SIG-M5 treated with dmso at 0.1 percent for 504 hours (cell line): ENCODE data around the gene AP2A2.
A peak's percentile ranks its signal among the peaks of the same experiment; 100 is the strongest.

ENCODE experiments used
- DNase-seq: peaks from one replicate; lab custom pipeline; 2025; ENCODE audit not compliant: unreplicated experiment; lab: John Stamatoyannopoulos, UW

Gene AP2A2

GRCh38 chr11:898540-899190 is 27.0 kb upstream of the AP2A2 start:
- no peak for DNase-seq

GRCh38 chr11:899724-900123 is 25.9 kb upstream of the AP2A2 start:
- DNase-seq = no peak

DNA sequence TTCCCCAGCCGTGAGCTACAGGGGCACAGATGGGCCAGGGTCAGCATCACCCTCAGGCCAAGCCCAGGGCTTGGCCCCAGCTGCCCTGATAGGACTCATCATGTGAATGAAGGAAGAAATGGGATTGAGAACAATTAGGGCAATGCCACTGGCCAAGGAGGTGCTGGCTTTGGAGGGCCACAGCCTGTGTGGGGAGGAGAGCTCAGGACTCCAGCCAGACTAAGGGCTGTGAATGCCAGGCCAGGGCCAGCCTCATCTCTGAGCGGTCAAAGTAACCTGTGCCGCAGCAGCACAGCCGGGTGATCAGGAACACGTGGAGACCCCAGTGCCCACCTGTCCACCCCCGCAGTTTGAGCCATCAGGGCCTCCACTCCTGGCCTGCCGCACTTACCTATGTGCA is 25.1 kb upstream of the AP2A2 start:
- no peak for DNase-seq

DNA sequence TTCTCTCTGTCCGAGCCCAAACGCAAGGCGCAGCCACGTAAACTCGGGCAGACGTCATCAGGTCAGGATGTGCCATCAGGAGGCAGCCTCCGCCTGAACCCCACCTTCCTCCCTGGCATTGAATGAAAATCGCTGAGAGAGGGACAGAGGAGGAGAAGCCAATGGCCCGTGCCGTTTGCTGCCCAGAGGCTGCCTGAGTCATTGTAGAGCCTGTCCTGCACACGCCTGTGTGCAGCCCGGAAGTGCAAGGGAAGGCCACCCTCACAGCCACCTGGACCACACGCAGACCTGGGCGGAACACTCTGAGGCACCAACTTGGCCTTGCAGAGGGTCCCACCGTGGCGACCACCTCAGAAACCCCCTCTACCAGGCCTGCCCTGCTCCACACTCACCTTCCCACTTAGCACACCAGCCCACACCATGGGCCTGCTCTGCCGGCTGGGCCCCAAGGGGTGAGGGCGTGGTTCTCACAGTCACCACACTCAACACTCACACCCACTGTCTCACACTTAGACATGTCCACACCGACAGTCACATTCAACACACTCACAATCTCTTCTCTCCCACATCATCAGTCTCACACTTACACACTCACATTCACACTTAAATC is 24.1 kb upstream of the AP2A2 start:
- no peak for DNase-seq

GRCh38 chr11:904380-904779 is 21.3 kb upstream of the AP2A2 start:
- DNase-seq = no peak

GRCh38 chr11:905952-906351 is 19.7 kb upstream of the AP2A2 start:
- DNase-seq = no peak

- no peak for DNase-seq
Measured at GRCh38 chr11:907668-908067, 18.0 kb upstream of the AP2A2 start.

DNA sequence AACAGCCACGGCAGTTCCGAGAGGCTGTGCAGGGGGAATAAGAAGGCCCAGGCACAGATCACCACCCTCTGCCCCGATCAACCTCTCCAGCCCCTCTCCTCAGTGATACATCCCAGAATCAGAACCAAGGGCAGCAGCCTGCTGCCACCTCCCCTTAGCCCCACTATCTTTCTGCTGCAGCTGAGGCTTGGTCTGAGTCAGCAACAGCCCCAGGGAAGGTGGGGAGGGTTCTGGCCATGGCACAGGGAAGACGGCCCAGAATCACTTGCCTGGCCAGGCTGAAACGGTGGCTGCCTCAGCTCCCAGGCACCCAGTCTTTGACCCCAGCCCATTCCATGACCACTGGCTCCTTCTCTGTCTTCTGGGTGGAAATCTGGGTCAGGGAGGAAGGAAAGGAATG is 17.4 kb upstream of the AP2A2 start:
- no peak for DNase-seq

DNA sequence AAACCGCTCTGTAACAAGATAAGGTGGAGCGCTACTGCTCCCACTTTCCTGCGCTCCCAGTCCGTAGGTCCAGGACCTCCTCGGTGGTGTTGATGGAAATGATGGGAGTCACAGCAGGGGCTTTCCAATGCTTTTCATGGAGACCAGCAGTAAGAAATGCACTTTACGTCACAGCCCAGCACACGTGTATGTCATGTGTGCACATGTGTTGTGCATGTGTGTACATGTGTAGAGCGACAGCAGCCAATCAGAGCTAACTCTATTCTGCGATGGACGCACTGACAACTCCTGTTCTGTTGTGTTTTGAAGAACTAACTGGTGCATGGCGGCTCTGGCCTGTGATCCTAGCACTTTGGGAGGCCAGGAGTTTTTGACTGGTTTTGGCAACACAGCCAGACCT is 16.3 kb upstream of the AP2A2 start:
- no peak for DNase-seq

DNA sequence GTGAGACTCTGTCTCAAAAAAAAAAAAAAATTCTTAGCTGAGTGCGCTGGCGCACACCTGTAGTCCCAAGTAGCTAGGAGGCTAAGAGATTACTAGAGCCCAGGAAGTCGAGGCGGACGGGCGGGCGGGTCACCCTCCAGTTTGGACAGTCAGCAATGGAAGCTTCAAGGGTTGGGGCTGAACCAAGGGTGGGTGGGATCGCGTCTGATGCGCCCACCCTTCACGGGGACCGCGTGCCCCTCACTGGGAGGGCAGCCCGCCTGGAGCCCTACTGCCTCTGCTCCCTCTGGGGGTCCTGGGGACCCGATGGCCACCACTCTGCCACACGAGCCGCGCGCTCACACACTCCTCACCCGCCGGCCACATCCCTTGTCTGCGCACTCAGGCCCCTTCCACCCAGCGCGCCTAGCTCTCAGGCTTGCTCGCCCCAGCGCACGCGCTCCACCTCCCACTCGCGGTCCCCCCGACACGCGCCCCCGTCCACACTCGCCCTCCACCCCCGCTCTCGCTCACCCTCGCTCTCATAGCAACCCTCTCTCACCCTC is 15.6 kb upstream of the AP2A2 start:
- DNase-seq = peak; percentile 38

DNA sequence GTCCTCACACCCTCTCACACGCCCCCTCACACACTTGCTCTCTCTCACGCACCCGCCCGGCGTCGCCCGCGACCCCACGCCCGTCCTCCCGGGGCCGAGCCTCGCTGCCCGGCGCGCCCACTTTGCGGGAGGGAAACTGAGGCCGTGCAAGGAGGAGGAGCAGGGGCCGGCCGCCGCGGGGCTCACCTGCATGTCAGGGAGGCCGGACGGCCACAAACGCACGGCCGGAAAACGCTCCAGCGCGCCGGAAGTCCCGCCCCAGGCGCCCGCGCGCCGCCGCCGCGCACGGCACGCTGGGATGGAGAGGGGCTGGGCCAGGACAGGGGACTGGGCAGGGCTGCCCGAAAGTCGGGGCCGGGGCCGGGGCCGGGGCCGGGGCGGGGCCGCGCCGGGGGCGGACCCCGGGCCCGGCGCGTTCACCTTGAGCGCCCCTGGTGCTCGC is 15.1 kb upstream of the AP2A2 start, which contains the start of gene CHID1:
TSS of gene CHID1 (minus strand) at position 222 of the 442 bp plus-strand sequence. CDS start 5,994 bp downstream, outside the sequence.
- DNase-seq = peak; percentile 52

GRCh38 chr11:911031-911889 is 14.4 kb upstream of the AP2A2 start:
- DNase-seq = peak; percentile 38

DNA sequence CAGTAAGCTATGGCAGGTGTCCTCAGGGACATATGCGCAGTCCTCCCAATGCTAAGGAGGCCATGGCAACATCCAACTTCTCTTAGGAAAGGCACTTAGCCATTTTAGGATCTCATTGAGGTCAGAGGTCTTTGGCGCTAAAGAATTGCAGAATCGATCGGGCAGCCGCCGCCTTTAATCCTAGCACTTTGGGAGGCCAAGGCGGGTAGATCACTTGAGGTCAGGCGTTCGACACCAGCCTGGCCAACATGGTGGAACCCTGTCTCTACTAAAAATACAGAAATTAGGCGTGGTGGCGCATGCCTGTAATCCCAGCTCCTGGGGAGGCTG is 13.8 kb upstream of the AP2A2 start:
- DNase-seq = no peak

- DNase-seq = no peak
Measured at GRCh38 chr11:912266-912665, 13.4 kb upstream of the AP2A2 start.

DNA sequence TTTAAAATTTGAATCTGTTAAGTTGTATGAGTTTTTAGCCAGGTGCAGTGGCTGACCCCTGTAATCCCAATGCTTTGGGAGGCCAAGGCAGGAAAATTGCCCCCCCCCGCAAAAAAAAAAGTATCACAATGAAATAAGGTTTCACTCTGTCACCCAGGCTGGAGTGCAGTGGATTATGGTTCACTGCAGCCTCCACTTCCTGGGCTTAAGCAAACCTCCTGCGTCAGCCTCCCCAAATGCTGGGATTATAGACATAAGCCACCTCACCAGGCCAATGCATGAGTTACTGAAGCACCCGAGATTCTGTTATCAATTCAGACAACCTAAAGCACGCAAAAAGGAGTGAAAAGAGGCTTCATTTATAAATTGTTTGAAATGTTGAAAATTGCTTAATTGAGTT is 12.6 kb upstream of the AP2A2 start:
- DNase-seq = no peak

- DNase-seq = no peak
Measured at GRCh38 chr11:914204-914603, 11.5 kb upstream of the AP2A2 start.

- DNase-seq = no peak
Measured at GRCh38 chr11:914747-915501, 10.7 kb upstream of the AP2A2 start.

DNA sequence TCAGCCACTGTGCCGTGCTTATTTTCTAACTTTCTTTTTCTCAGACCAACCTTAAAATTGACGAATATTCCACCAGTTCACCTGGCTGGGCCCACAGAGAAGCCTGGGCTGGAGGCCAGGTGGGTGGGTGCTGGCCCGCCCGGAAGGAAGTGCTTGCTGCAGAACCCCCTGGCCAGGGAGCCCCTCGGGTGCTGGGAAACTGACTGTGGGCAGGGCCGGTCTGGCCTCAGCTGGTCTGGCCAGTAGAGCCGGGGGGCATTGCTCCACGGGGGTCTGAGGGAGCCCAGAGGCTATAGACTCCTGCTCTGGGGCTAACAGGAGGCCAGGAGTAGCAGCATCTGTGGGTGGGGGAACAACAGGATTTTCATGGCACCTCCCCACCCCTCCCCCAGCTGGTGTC is 8.2 kb upstream of the AP2A2 start:
- DNase-seq = no peak

- DNase-seq = no peak
Measured at GRCh38 chr11:921921-922678, 3.6 kb upstream of the AP2A2 start.

DNA sequence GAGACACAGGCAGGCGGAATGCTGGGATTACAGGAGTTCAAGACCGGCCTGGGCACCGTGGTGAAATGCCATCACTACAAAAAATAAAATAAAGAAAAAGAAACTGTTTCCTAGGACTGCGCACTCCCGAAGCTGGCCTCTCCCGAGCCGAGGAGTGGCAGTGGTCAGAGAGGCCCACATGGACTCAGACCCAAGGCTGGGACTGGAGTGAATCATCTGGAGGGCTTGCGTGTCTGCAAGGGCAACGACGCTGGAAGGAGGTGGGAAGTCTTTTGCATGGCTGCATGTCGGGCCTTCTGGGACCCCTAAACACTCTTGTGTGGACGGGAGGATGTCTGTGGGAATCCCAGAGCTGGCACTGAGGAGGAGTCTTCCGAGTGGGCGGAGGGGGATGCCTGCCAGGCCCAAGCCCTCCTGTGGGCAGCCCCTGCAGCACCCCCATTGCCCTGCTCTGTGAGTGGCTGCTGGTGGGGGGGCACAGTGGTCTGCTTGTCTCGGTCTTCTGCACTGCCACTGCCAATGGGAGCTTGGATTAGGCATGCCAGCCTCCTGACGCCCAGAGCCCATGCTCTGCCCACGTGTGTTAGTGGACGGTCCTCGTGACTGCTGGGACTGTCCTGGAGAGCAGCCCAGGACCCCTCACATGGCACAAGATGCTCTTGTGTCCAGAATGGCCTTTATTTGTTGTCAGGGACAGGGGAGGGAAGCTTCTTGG is 1.8 kb upstream of the AP2A2 start:
- DNase-seq = no peak
